Glutamatergic neuron (in vitro differentiated cells): ENCODE data around the gene KCNH2. TPM values are rescaled to one million over a fixed set of nuclear protein-coding genes. Genes with fewer than 3 reads are reported as not detected.

Experiments used
- DNase-seq: peaks from one replicate; pipeline ENCODE4 v3.0.0; 2022
- H3K27ac Mint-ChIP-seq: one replicate; pipeline ENCODE4 v1.8.0; 2020; ENCODE audit warnings: mild to moderate bottlenecking, mixed read lengths, inconsistent platforms; ENCODE audit not compliant: unreplicated experiment
- H3K27me3 Mint-ChIP-seq: one replicate; pipeline ENCODE4 v1.8.0; 2020; ENCODE audit warnings: mild to moderate bottlenecking, moderate library complexity, mixed read lengths, inconsistent platforms; ENCODE audit not compliant: unreplicated experiment
- H3K36me3 Mint-ChIP-seq: one replicate; pipeline ENCODE4 v1.8.0; 2020; ENCODE audit warnings: mild to moderate bottlenecking, mixed read lengths, inconsistent platforms; ENCODE audit not compliant: unreplicated experiment
- H3K4me1 Mint-ChIP-seq: one replicate; pipeline ENCODE4 v1.8.0; 2020; ENCODE audit warnings: mild to moderate bottlenecking, low read depth, mixed read lengths, inconsistent platforms; ENCODE audit not compliant: unreplicated experiment
- H3K4me3 Mint-ChIP-seq: one replicate; pipeline ENCODE4 v1.8.0; 2020; ENCODE audit warnings: mild to moderate bottlenecking, mixed read lengths, inconsistent platforms; ENCODE audit not compliant: unreplicated experiment
- H3K9me3 Mint-ChIP-seq: one replicate; pipeline ENCODE4 v1.8.0; 2020; ENCODE audit warnings: mild to moderate bottlenecking, moderate library complexity, mixed read lengths, inconsistent platforms; ENCODE audit not compliant: unreplicated experiment
- total RNA-seq: library from RNA; stranded (reverse); fragmentation: NEBNext Ultra II Directional; extraction: Animal tissue kit (Norgen Biotek cat#: 25700); gene quantifications from one replicate; pipeline ENCODE4 v1.2.1, GENCODE V29; 2021; ENCODE audit not compliant: unreplicated experiment
- TF ChIP-seq, protein P1 (sequence below): fragments of 200-600 bp; sonication (generic); IDR thresholded peaks from one replicate; pipeline ENCODE4 v1.5.0; 2021; ENCODE audit not compliant: partially characterized antibody, unreplicated experiment

Gene KCNH2
- total RNA-seq, 1 donor from 2014 or later: 73.7 TPM

DNA sequence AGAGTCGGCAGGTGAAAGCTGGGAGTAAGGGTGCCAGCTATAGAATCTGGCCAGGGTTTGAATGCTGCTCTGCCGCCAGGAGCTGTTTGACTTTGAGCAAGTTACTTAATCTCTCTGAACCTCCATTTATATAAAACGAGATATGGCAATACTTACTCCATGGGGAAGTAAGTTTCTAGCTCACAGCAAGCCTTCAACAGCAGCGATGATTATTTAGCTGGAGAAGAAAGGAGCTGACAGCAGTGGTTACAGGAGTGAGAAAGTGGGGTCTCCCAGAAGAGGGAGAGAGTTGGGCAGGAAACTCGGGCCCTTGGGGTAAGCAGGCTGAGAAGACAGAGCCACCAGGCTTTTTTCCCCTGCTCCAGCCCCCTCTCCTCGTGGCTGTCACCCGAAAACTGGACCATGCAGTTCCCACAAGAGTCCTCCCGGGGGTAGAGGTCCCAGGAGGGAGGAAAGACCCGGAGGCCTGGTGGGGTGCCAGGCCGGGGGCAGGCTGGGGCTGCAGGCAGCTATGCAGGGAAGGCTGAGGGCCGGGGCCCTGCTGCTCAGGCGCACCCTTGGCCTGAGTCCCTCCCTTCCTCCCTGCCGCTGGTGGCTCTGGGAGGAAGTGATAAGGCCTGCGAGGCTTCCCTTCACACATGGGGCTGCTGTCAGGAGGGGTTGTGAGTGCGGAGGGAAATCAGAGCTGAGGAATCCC is 16.2 kb upstream of the KCNH2 start:
- peaks cover 7% of the 10 kb centered on the region for H3K27me3 Mint-ChIP-seq
- H3K27ac Mint-ChIP-seq: peak overlapping the region; percentile 43
- peaks cover 4% of the 10 kb centered on the region for H3K4me1 Mint-ChIP-seq
- peaks cover 22% of the 10 kb centered on the region for H3K9me3 Mint-ChIP-seq
- no peak overlapping the region for H3K4me3 Mint-ChIP-seq
- TF ChIP-seq, protein P1, sequence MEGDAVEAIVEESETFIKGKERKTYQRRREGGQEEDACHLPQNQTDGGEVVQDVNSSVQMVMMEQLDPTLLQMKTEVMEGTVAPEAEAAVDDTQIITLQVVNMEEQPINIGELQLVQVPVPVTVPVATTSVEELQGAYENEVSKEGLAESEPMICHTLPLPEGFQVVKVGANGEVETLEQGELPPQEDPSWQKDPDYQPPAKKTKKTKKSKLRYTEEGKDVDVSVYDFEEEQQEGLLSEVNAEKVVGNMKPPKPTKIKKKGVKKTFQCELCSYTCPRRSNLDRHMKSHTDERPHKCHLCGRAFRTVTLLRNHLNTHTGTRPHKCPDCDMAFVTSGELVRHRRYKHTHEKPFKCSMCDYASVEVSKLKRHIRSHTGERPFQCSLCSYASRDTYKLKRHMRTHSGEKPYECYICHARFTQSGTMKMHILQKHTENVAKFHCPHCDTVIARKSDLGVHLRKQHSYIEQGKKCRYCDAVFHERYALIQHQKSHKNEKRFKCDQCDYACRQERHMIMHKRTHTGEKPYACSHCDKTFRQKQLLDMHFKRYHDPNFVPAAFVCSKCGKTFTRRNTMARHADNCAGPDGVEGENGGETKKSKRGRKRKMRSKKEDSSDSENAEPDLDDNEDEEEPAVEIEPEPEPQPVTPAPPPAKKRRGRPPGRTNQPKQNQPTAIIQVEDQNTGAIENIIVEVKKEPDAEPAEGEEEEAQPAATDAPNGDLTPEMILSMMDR: no peak
- DNase-seq: no peak
- H3K36me3 Mint-ChIP-seq: peaks cover 20% of the 10 kb centered on the region

- Mint-ChIP-seq H3K27ac (no peak overlapping the region), H3K36me3 (peaks cover 20% of the 10 kb centered on the region), H3K4me1 (peaks cover 5% of the 10 kb centered on the region), H3K9me3 (peaks cover 22% of the 10 kb centered on the region), H3K27me3 (peaks cover 9% of the 10 kb centered on the region), H3K4me3 (no peak overlapping the region)
- DNase-seq: no peak
- TF ChIP-seq, protein P1: peak; percentile 11
Measured at GRCh38 chr7:150993511-150993910, 15.4 kb upstream of the KCNH2 start.

GRCh38 chr7:150992833-150993302 is 14.7 kb upstream of the KCNH2 start:
- Mint-ChIP-seq H3K4me3 (no peak overlapping the region), H3K27ac (peak overlapping the region; percentile 68), H3K9me3 (peaks cover 22% of the 10 kb centered on the region), H3K4me1 (peaks cover 10% of the 10 kb centered on the region), H3K36me3 (peaks cover 20% of the 10 kb centered on the region), H3K27me3 (peaks cover 13% of the 10 kb centered on the region)
- TF ChIP-seq, protein P1: no peak
- peak; percentile 63 for DNase-seq

DNA sequence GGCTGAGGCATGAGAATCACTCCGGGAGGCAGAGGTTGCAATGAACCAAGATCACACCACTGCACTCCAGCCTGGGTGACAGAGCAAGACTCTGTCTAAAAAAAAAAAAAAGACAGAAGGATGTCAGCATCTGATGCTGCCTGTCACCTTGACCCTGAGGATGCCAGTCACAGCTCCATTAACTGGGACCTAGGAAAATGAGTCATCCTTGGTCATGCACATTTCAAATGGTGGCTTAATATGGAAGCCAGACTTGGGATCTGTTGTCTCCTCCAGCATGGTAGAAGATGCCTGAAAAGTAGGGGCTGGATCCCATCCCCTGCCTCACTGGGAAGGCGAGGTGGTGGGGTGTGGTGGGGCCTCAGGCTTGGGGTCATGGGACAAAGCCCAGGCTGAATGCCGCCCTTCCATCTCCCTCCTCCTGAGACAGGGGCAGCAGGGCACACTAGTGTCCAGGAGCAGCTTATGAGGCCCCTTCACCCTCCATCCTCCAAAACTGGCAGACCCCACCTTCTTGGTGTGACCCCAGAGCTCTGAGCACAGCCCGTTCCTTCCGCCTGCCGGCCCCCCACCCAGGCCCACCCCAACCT is 14.0 kb upstream of the KCNH2 start:
- H3K4me3 Mint-ChIP-seq: no peak overlapping the region
- no peak overlapping the region for H3K27ac Mint-ChIP-seq
- peaks cover 12% of the 10 kb centered on the region for H3K27me3 Mint-ChIP-seq
- H3K36me3 Mint-ChIP-seq: peaks cover 20% of the 10 kb centered on the region
- H3K4me1 Mint-ChIP-seq: peaks cover 14% of the 10 kb centered on the region
- no peak for DNase-seq
- TF ChIP-seq, protein P1: no peak
- H3K9me3 Mint-ChIP-seq: peaks cover 22% of the 10 kb centered on the region
